GM18861 (cell line): ENCODE measurements around the gene COMT.
"Not testable (repeated sequence)": the region's sequence is repeated elsewhere in the genome, so short reads cannot be mapped to it uniquely, and the experiment has no call there.

Experiments
- ATAC-seq: cut with Tn5 transposase; IDR thresholded peaks from one replicate; pipeline ENCODE4 v1.9.1; 2021; ENCODE audit not compliant: unreplicated experiment

Gene COMT

GRCh38 chr22:19941365-19942082 is at the start of gene COMT, which contains the start of gene TXNRD2:
Gene COMT, plus strand, starts transcription at chr22:19941772. Its CDS starts 20,755 bp downstream, at chr22:19962527.
Gene TXNRD2, minus strand, starts transcription at chr22:19941818. Its CDS starts 15 bp downstream, at chr22:19941803.
- no peak for ATAC-seq

GRCh38 chr22:19892257-19892879 is 49.2 kb upstream of the COMT start:
- ATAC-seq = no peak

GRCh38 chr22:19892925-19893324 is 48.6 kb upstream of the COMT start:
- ATAC-seq = no peak

- no peak for ATAC-seq
These were observed 48.2 kb upstream of the COMT start for GRCh38 chr22:19893363-19893762.

GRCh38 chr22:19895160-19895849 is 46.3 kb upstream of the COMT start:
- no peak for ATAC-seq

GRCh38 chr22:19896665-19897355 is 44.8 kb upstream of the COMT start:
- ATAC-seq = no peak

GRCh38 chr22:19897726-19898125 is 43.8 kb upstream of the COMT start:
- ATAC-seq = no peak

GRCh38 chr22:19898145-19898544 is 43.4 kb upstream of the COMT start:
- no peak for ATAC-seq

- ATAC-seq = no peak
These were observed 42.6 kb upstream of the COMT start for GRCh38 chr22:19898831-19899567.

GRCh38 chr22:19900707-19901436 is 40.7 kb upstream of the COMT start:
- ATAC-seq = no peak

- ATAC-seq = no peak
These were observed 39.9 kb upstream of the COMT start for GRCh38 chr22:19901577-19902244.

- no peak for ATAC-seq
These were observed 39.3 kb upstream of the COMT start for GRCh38 chr22:19902245-19902715.

GRCh38 chr22:19903031-19903430 is 38.5 kb upstream of the COMT start:
- no peak for ATAC-seq

GRCh38 chr22:19903513-19903912 is 38.1 kb upstream of the COMT start:
- no peak for ATAC-seq

- no peak for ATAC-seq
These were observed 37.3 kb upstream of the COMT start for GRCh38 chr22:19904174-19904856.

- ATAC-seq = no peak
These were observed 36.6 kb upstream of the COMT start for GRCh38 chr22:19904935-19905334.

- ATAC-seq = no peak
These were observed 36.0 kb upstream of the COMT start for GRCh38 chr22:19905347-19906276.

- not testable (repeated sequence) for ATAC-seq
These were observed 34.7 kb upstream of the COMT start for GRCh38 chr22:19906864-19907263.
